ENCODE data around the gene RTKN2.

The RTKN2 gene

GRCh38 chr10:62234077-62234605 lies 34.5 kb downstream of the RTKN2 start:
- H3K9ac ChIP-seq (ENCODE audit: low read length) = no peak overlapping the region
- no peaks in the 10 kb centered on the region for H3K9me3 ChIP-seq (ENCODE audit: insufficient read depth, low read length)
- no peaks in the 10 kb centered on the region for H3K79me2 ChIP-seq (ENCODE audit: low read length)
- no peak overlapping the region for H2AFZ ChIP-seq (ENCODE audit: low read depth, low read length)
- H3K4me2 ChIP-seq (ENCODE audit: low read length) = no peak overlapping the region
- H3K27ac ChIP-seq (ENCODE audit: low read length) = no peak overlapping the region
- H3K36me3 ChIP-seq (replicated peaks; ENCODE audit: low read depth, low read length) = no peaks in the 10 kb centered on the region
- no peaks in the 10 kb centered on the region for H3K27me3 ChIP-seq (ENCODE audit: low read depth, low read length)
- no peaks in the 10 kb centered on the region for H4K20me1 ChIP-seq (ENCODE audit: insufficient read depth, low read length)
- H3K4me1 ChIP-seq (ENCODE audit: low read length) = peaks cover 10% of the 10 kb centered on the region
- no peak overlapping the region for H3K4me3 ChIP-seq (ENCODE audit: low read length)
- TF ChIP-seq EZH2phosphoT487 (IDR thresholded peaks at IDR 0.05; ENCODE audit: low read depth) = no peak
- TF ChIP-seq, protein P1, sequence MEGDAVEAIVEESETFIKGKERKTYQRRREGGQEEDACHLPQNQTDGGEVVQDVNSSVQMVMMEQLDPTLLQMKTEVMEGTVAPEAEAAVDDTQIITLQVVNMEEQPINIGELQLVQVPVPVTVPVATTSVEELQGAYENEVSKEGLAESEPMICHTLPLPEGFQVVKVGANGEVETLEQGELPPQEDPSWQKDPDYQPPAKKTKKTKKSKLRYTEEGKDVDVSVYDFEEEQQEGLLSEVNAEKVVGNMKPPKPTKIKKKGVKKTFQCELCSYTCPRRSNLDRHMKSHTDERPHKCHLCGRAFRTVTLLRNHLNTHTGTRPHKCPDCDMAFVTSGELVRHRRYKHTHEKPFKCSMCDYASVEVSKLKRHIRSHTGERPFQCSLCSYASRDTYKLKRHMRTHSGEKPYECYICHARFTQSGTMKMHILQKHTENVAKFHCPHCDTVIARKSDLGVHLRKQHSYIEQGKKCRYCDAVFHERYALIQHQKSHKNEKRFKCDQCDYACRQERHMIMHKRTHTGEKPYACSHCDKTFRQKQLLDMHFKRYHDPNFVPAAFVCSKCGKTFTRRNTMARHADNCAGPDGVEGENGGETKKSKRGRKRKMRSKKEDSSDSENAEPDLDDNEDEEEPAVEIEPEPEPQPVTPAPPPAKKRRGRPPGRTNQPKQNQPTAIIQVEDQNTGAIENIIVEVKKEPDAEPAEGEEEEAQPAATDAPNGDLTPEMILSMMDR (IDR thresholded peaks at IDR 0.05; ENCODE audit: low read depth, low read length) = no peak

DNA sequence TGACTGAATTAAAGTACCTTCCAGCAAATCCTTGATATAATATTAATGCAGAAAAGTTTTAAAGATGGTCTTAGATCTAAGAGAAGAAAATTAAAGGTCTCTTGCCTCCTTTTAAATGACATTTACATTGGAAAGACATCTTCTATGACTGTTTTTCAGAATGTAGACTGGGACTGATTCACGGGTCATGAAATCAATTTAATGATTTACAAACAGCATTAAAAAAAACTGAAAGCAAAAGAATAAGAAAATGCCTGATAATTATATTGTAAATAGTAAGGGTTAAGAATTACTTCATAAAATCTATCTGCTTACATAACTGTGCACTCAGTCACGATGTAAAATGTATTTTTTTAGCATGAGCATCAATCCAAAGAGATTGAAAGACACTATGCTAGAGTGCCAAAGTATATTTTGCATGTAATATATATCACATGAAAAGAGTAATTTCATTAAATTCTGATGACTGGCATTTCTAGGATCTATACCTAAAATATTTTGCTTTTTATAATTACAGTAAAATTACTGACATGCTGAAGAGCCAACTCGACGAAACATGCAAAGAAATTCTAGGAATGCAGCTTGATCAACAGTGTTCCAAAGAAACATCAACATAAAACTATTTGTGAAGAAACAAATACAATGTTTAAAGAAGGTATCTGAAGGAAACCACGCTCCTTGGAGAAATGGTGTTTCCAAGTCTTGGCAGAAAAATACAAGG lies 35.1 kb downstream of the RTKN2 start:
- Histone ChIP-seq H3K4me3 (ENCODE audit: low read length) (no peak overlapping the region), H3K27me3 (ENCODE audit: low read depth, low read length) (no peaks in the 10 kb centered on the region), H3K9me3 (ENCODE audit: insufficient read depth, low read length) (no peaks in the 10 kb centered on the region), H3K27ac (ENCODE audit: low read length) (no peak overlapping the region), H3K9ac (ENCODE audit: low read length) (no peak overlapping the region), H3K79me2 (ENCODE audit: low read length) (no peaks in the 10 kb centered on the region), H3K36me3 (replicated peaks; ENCODE audit: low read depth, low read length) (no peaks in the 10 kb centered on the region), H3K4me2 (ENCODE audit: low read length) (no peak overlapping the region), H3K4me1 (ENCODE audit: low read length) (peaks cover 10% of the 10 kb centered on the region), H2AFZ (ENCODE audit: low read depth, low read length) (no peak overlapping the region), H4K20me1 (ENCODE audit: insufficient read depth, low read length) (no peaks in the 10 kb centered on the region)
- TF ChIP-seq, protein P1 (IDR thresholded peaks at IDR 0.05; ENCODE audit: low read depth, low read length) = no peak
- no peak for TF ChIP-seq EZH2phosphoT487 (IDR thresholded peaks at IDR 0.05; ENCODE audit: low read depth)

GRCh38 chr10:62231805-62232204 lies 36.8 kb downstream of the RTKN2 start:
- no peak overlapping the region for H3K9ac ChIP-seq (ENCODE audit: low read length)
- no peak for TF ChIP-seq EZH2phosphoT487 (IDR thresholded peaks at IDR 0.05; ENCODE audit: low read depth)
- TF ChIP-seq, protein P1 (IDR thresholded peaks at IDR 0.05; ENCODE audit: low read depth, low read length) = no peak
- no peaks in the 10 kb centered on the region for H3K9me3 ChIP-seq (ENCODE audit: insufficient read depth, low read length)
- H3K36me3 ChIP-seq (replicated peaks; ENCODE audit: low read depth, low read length) = no peaks in the 10 kb centered on the region
- H3K79me2 ChIP-seq (ENCODE audit: low read length) = no peaks in the 10 kb centered on the region
- H3K4me2 ChIP-seq (ENCODE audit: low read length) = no peak overlapping the region
- H4K20me1 ChIP-seq (ENCODE audit: insufficient read depth, low read length) = no peaks in the 10 kb centered on the region
- H3K4me3 ChIP-seq (ENCODE audit: low read length) = no peak overlapping the region
- H3K27me3 ChIP-seq (ENCODE audit: low read depth, low read length) = no peaks in the 10 kb centered on the region
- peaks cover 5% of the 10 kb centered on the region for H3K4me1 ChIP-seq (ENCODE audit: low read length)
- no peak overlapping the region for H3K27ac ChIP-seq (ENCODE audit: low read length)
- no peak overlapping the region for H2AFZ ChIP-seq (ENCODE audit: low read depth, low read length)

DNA sequence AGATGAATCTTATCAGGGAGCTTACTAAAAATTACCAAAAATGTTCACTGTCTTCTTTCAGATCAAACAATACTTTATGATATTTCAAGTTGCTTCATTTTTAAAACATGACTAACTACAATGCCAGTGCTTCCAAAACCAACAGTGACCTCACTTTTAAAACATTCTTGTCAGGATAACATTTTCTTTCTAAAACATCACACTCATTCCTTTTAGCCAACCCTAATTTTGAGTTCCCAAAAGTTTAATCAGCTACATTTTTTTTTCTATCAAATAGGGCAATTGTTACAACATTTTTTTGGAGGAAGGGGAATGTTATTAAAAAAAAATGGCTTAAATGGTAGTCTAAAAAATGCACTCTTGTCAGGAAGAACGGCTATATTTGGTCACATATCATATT lies 37.3 kb downstream of the RTKN2 start:
- Histone ChIP-seq H2AFZ (ENCODE audit: low read depth, low read length) (no peak overlapping the region), H3K79me2 (ENCODE audit: low read length) (no peaks in the 10 kb centered on the region), H3K4me3 (ENCODE audit: low read length) (no peak overlapping the region), H3K27ac (ENCODE audit: low read length) (no peak overlapping the region), H3K36me3 (replicated peaks; ENCODE audit: low read depth, low read length) (no peaks in the 10 kb centered on the region), H3K4me1 (ENCODE audit: low read length) (peaks cover 5% of the 10 kb centered on the region), H4K20me1 (ENCODE audit: insufficient read depth, low read length) (no peaks in the 10 kb centered on the region), H3K9me3 (ENCODE audit: insufficient read depth, low read length) (no peaks in the 10 kb centered on the region), H3K27me3 (ENCODE audit: low read depth, low read length) (no peaks in the 10 kb centered on the region), H3K4me2 (ENCODE audit: low read length) (no peak overlapping the region), H3K9ac (ENCODE audit: low read length) (no peak overlapping the region)
- no peak for TF ChIP-seq EZH2phosphoT487 (IDR thresholded peaks at IDR 0.05; ENCODE audit: low read depth)
